ENCODE measurements around the gene ADGRL1.
"Not testable (repeated sequence)": the region's sequence is repeated elsewhere in the genome, so short reads cannot be mapped to it uniquely, and the experiment has no call there.

Gene ADGRL1

DNA sequence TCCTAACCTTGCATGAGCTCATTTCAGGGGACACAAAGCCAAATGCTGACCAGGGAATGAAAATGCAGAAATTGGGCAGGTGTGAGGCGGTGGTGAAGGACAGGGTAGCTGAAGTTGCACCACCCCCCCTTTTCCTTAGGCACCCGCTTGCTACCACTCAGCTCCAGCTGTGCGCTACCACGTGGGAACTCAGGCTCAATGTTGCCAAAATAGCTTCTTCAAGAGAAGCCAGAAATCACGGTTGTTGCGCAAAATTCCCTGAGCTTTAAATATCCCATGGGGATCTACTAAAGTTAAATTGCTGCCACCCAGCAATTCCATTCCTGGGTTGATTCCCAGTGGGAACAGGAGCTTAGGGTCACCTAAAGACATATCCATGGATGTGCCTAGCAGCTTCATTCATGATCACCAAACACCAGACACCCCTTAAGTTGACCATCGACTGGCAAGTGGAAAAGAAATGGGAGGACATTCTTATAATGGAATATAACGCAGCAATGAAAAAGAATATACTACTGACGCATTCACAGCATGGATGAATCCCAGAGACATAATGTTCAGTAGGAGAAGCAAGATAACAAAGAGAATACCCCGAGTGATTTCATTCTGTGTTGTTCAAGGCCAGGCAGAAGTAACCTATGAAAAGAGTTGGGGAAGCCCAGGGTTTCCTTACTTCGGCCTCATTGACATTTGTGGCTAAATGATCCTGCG lies 12.8 kb upstream of the ADGRL1 start:
- DNase-seq (ENCODE audit: low read depth in 2 of 2, low spot score in 1 of 2) = no peak

DNA sequence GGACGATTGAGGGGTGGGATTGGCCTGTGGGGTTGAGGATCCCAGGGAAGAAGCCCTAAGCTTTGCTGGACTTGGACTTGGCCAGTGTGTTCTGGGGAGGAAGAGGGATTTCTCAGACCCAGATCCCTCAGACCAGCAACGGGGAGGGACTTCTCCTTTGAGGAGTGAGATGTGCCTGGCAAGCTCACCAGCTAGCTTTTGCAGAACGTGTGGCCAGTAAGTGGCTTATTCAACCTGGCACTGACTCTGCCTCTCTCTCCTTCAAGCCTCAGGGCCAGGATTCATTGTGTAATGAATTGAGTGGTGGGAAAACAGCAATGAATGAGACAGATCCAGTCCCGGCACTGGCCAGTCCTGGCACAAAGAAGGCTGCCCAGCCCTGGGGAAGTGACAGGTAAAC lies 11.9 kb upstream of the ADGRL1 start:
- not testable (repeated sequence) for DNase-seq (ENCODE audit: low read depth in 2 of 2, low spot score in 1 of 2)

DNA sequence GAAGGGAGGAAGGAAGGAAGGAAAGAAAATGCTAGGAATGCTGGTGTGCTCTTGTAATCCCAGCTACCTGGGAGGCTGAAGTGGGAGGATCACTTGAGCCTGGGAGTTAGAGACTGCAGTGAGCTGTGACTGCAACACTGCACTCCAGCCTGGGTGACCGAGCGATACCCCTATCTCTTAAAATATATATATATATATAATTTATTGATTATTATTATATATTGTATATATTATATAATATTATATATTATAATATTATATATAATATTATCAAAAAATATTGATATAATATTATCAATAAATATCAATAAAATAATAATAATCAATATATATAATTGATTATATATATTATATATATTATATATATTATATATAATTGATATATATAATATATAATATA lies 8.6 kb upstream of the ADGRL1 start:
- no peak for DNase-seq (ENCODE audit: low read depth in 2 of 2, low spot score in 1 of 2)

DNA sequence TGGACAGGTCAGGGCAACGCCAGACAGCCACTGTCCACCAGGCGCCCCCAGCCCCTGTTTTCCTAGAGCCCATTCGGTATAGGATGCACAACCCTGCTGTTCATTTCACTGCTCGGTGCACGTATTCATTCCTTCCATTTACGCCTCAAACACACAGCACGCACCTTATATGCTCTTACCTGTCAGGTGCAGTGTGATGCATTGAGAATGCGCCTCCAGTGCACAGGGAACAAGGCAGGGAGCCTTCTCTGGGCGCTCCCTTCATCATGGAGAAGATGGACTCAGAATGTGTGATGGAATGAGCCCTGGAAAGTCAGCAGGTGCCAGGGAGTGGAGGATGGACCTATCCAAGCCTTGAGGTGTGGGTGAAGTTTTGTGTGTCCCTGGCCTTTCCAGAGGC lies 4.2 kb upstream of the ADGRL1 start:
- not testable (repeated sequence) for DNase-seq (ENCODE audit: low read depth in 2 of 2, low spot score in 1 of 2)

DNA sequence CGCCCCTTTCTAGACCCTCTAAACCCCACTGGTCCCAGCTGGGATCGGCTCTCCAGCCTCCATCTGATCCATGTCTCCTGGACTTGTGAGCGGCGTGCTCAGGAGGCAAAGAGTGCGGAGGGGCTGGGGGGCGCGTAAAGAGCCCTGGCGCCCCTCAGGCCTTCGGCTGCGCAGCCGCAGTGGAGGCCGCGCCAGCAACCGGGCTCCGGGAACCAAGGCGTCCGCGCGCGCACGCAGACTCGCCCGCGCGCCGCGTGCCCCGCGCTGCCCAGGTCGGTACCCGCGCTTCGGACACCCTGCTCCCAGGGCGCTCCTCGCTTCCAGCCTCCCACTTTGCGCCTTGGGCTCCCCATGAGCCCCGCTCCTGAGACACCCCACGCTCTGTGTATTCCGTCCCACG lies 3.4 kb upstream of the ADGRL1 start:
- not testable (repeated sequence) for DNase-seq (ENCODE audit: low read depth in 2 of 2, low spot score in 1 of 2)

DNA sequence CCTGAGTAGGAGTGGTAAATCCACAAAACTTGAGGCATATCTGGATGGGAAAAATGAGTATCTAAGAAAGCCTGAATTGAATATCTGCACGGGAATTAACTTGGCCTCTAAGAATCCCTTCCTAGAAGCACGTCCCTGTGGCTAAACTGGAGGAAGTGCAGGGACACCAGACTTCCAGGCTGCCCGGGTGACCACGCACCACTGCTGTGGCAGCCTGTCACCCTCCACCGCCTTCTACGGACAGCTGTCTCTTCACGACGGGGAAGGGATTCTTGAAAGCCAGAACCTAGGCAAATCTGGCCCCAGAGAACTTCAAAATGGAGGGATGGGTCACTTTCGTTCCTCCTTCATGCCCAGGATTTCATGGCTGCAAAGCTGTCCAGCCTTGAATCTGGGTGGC lies 2.5 kb upstream of the ADGRL1 start:
- not testable (repeated sequence) for DNase-seq (ENCODE audit: low read depth in 2 of 2, low spot score in 1 of 2)

DNA sequence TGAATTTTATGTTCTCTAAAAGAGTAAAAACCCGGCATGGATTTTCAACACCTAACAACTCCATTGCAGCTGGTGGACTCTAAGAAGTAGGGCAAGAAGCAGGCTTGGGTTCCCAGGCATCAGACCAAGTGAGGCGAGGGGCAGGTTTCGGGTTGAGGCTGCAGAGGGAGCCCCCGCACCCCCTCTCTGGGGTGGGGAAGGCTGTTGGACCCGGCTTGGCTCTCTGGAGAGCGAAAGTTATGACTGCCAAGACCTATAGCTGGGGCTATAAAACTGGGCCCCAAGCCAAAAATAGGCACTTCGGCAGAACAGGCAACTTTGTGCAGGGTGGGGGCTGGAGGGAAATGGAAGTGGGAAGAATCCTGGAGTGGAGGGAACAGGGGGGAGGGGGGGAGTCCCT lies 1.8 kb upstream of the ADGRL1 start:
- not testable (repeated sequence) for DNase-seq (ENCODE audit: low read depth in 2 of 2, low spot score in 1 of 2)

DNA sequence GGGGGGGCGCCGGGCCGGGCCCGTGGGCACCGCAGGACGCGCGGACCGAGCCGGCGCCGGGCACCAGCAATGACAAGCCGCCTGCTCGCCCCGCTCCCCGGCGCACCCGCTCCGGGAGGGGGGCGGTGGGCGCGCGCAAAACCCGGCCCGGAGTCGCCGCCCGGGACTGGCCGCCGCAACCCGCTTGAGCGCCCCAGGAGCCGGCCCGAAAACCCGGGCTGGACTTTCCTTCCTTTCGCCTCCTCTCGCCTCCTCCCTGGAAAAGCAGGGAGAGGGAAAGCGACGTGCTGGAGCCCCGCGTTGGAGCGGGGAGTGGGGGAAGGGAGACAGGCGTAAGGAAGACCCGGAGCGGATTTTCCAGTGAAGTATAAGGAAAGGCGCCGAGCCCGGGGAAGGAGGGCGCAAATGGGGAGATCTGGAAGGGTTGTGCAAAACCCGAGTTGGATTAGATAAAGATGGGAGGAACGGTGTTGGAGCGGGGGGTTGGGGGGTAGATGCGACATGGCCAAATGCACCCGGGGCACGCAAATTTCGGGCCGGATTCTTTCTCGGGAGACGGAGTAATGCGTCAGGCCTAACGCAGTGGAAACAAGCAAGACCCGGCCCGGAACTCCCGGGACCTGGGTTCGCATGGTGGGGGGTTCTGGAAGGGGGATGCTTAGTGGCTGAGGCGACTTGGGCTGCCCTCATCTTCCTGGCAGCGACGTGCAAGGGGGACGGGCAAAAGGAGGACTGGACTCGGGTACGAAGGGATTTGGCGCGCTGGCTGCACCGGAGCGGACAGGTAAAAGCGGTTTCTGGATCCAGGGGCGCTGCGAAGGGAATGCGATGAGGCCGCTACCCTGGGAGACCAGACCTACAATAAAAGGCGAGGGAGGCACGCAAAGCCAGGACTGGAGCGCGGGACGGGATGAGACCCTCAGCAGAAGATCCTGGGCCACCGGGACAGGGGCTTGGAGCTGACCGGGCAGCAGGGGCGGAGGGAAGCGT lies 1.1 kb upstream of the ADGRL1 start:
- DNase-seq (ENCODE audit: low read depth in 2 of 2, low spot score in 1 of 2) = peak; percentile 50 to 64

DNA sequence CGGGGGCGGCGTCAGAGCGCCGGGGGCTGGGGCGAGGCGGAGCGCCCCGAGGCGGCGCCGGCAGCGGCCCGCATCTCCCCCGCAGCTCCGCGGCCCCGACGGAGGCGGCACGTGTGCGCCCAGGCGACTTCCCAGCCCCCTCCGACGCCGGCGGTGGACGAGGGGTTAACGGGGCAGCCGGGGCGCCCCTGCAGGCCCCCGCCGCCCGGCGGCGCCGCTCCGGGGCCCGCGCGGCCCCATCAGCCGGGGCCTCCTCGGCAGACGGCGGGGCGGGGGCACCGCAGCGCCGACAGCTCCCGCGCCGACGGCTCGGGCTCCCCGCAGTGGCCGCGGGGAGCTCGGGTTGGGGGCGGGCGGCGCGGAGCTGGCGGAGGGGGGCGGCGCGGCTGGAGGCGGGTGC lies 339 bp upstream of the ADGRL1 start:
- not testable (repeated sequence) for DNase-seq (ENCODE audit: low read depth in 2 of 2, low spot score in 1 of 2)

DNA sequence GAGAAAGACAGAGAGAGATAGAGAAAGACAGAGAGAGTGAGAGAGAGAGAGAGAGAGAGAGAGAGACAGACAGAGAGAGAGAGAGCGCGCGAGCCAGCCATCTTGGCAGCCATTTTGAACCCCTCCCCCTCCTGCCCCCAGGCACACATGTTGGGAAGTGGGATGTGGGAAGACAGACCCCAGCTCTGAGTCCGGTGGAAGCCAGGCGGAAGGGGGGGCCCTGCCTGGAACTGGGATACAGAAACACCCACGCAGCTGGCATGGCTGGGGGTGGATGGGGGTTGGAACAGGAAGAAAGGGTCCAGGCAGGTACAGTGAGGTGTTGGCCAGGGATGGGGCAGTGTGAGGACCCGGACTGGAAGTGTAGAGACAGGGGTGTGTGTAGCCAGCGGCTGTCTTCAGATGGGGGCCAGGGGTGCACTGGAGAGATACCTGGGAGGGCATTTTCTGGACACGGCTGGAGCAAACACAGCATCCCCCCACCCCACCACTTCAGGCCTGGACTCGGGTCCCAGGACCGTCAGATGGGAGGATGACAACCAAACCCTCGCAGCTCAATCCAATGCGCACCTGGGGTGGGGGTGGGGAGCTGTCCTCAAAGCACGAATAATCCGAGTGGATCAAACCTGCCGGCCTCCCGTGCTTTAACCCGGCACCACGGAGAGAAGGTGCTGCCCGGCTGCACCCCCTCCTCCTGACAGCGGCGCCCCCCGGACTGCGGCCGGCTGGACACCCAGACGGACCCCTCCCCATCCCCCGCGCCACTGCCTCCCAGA lies 1.1 kb downstream of the ADGRL1 start:
- DNase-seq (ENCODE audit: low read depth in 2 of 2, low spot score in 1 of 2) = not testable (repeated sequence)

DNA sequence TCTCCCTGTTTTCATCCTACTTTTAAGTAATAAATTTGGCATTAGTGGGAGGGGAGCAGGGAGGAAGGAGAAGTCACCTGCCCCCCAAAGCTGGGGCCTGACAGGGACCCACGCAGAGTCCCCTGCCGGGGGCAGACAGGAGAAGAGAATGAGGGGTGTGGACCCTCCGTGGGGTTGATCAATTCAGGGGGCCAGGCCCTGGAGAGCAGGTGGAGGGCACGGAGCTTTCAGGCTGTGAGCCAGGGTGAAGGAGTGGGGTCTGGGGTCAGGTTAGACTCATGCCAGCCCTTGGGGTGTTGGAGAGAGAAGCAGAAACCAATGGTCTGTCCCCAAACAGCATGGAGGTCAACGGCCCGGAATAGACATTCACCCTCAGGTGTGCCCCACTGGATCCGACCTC lies 1.8 kb downstream of the ADGRL1 start:
- not testable (repeated sequence) for DNase-seq (ENCODE audit: low read depth in 2 of 2, low spot score in 1 of 2)

DNA sequence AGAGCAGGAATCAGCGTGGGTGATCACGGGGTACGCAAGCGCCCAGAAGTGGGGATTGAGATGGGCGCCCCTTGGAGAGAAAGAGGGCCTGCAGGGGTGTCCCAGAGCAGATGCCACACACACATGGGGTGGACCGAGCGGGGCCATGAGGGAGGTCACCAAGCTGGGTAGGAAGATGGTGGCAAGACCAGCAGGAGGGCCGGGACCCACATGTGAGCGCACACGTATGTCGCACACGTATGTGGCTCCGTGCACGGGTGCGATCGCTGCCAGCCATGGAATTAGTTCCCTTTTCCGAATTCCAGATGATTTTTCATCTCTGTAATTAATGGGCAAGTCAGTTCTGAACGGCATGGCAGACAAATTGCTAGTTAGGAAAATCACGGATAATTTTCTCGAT lies 2.2 kb downstream of the ADGRL1 start:
- DNase-seq (ENCODE audit: low read depth in 2 of 2, low spot score in 1 of 2) = not testable (repeated sequence)

DNA sequence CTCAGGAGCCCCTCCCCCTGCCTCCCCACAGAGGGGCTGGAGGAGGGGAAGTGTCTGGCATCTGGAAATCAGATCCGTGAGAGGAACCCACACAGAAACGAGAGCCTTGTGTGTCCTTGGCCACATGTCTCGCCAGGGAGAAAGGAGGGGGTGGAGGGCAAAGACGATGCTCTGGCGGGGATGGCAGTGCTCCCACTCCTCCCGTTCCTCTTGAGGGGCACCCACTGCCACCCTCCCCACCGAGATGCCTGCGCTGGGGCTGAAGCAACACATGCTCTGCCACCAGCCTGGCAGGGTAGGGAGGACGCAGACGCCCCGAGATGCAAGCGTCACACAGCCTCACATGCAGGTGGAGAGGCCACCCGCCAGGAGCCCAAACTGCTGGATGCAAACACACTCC lies 2.8 kb downstream of the ADGRL1 start:
- no peak for DNase-seq (ENCODE audit: low read depth in 2 of 2, low spot score in 1 of 2)

DNA sequence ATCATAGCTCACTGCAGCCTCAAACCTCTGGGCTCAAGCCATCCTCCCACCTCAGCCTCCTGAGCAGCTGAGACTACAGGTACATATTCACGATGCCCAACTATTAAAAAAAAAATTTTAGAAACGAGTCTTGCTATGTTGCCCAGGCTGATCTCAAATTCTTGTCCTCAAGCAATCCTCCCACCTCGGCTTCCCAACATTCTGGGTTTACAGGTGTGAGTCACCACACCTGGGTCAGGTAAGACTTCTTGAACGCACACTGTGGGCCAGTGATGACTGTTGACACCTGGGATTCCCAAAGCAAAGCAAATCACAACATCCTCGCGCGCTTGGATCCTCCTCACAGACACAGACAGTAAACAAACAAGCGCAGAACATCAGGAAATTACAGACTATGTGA lies 4.5 kb downstream of the ADGRL1 start:
- DNase-seq (ENCODE audit: low read depth in 2 of 2, low spot score in 1 of 2) = not testable (repeated sequence)

DNA sequence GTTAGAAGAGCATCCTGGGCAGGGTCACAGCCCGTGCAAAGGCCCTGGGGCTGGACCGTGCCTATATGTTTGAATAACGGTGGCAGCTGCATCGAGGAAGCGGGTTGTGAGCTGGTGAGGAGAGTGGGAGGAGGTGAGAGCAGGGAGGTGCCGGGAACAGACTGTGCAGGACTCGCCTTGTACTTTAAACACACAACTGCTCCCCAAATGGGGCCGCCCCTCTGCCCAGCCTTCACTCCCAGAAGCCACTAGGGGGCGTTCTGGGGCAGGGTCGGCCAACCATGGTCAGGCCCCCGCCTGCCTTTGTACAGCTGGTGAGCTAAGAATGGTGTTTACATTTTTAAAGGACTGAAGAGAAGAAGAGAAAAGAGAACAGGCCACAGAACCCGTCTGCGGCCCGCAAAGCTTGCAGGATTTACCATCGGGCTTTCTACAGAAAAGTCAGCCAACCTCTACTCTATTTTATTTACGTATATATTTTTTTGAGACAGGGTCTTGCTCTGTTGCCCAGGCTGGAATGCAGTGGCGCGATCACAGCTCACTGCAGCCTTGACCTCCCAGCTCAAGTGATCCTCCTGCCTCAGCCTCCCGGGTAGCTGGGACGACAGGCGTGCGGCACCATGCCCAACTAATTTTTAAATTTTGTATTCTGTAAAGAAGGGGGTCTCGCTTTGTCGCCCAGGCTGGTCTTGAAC lies 5.7 kb downstream of the ADGRL1 start:
- DNase-seq (ENCODE audit: low read depth in 2 of 2, low spot score in 1 of 2) = peak; percentile 8

DNA sequence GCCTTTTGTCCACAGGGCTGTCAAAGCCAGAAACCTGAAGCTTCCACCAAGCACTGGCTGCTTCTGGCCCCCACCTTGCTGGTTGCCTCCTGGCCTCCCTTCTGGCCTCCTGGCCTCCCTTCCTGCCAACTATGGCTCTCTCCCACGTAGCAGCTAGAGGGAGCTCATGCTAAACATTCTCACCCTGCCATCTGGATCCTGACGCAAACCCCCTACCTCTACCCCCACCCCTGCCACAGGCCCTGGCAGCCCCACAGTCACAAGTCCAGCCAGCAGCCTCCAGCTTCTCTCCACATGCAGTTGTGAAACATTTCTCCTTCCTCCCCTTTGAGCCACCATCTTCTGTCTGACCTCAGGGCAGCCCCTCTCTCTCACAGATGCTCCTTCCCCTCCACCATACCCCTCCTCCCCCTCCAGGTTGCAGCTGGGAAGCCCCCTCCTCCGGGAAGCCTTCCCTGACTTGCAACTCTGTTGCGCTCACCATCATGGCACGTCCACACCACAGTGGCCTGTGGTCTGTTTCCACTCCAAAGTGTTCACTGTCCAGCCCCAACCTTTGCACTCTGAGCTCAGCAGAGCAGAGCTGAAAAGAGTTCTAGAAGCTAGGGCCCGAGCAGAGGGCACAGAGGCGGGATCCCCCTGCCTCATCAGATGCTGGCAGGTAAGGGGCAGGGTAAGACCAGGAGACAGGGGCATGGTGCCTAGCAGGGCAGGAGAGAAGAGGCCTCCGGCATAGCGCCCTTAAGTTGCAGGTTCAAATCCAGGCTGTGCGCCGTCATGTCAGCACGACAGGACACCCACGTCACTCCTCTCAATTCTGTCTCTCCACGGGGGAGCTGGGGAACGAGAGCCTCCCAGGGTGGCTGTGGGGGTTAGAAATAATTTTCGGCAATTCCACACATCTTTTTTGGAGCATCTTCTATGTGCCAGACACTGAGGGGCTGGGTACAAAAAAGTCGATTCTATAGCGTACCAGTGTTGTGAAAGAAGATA lies 7.3 kb downstream of the ADGRL1 start:
- no peak for DNase-seq (ENCODE audit: low read depth in 2 of 2, low spot score in 1 of 2)

DNA sequence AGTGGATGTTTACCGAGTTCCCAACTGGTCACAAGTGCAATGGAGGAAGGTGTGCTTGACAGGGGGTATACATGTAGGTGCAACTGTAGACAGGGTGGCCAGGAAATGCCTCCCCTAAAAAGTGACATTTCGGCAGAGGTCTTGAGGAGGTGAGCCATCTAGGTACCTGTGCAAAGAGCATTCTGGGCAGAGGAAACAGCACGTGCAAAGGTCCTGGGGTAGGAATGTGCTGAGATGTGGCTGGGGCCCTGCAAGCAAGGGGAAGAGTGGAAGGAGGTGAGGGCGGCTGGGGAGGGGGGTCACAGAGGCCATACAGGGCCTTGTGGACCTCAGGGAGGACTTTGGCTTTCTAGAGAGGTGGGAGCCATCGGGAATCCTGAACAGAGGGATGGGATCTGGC lies 8.1 kb downstream of the ADGRL1 start:
- DNase-seq (ENCODE audit: low read depth in 2 of 2, low spot score in 1 of 2) = no peak

DNA sequence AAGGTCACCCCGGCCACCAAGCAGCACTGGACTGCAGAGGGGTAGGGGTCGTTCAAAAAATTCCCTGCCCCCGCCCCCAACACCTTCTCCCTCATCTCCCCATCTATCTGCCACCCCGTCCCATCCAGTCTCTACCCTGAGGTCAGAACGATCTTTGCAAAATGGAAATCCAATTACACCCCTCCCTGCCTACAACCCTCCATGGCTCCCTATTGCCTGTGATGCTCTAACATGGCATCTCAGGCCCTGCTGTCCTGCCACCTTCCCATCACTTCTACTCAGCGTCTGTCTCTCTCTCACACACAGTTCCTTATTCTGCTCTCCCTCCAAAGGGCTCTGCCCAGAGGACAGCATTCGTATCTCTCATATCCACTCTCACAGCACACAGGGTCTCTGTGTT lies 8.7 kb downstream of the ADGRL1 start:
- DNase-seq (ENCODE audit: low read depth in 2 of 2, low spot score in 1 of 2) = not testable (repeated sequence)

DNA sequence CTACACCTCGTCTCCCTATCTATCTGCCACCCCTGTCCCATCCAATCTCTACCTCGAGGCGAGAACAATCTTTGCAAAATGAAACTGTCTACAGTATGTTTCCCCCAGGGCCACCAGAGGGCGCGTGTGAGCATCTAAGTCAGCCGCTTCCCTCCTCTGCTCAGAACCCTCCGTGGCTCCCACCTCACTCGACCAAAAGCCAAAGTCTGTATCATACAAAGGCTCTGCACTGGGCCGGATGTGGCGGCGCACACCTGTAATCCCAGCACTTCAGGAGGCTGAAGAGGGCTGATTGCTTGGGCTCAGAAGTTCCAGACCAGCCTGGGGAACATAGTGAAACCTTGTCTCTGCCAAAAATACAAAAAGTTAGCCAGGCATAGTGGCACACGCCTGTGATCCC lies 9.9 kb downstream of the ADGRL1 start:
- peak; percentile 45 to 72 for DNase-seq (ENCODE audit: low read depth in 2 of 2, low spot score in 1 of 2)

DNA sequence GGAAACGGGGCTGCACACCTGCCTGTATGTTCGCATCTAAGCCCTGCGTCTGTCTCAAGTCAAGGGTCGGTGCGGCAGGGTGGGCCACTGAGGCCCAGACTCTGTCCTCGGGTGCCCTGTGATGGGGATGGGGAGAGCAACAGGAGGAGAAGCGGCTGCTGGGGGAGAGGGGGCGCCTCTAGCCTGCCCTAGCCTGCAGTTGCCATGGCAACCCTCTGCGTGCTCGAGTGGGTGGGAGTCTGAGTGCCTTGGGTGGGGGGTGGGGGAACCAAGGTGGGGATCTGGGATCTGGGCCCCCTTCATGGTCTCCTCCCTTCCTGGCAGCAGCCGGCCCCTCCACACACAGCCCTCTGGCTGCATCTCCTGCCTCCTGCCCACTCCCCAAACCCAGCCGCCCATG lies 10.8 kb downstream of the ADGRL1 start:
- DNase-seq (ENCODE audit: low read depth in 2 of 2, low spot score in 1 of 2) = not testable (repeated sequence)

All from stimulated activated CD8-positive, alpha-beta memory T cell treated with anti-CD3 and anti-CD28 coated beads, Interleukin-4, amount 100 ng/mL, for 4 hours (primary cell).